WTC11 (cell line): ENCODE data around the gene ZNF670. TPM values are rescaled to one million over a fixed set of nuclear protein-coding genes. Genes with fewer than 3 reads are reported as not detected.

ENCODE experiments used
- ATAC-seq: fragments of 200-7000 bp; cut with Tn5 transposase; 2 replicates; pipeline ENCODE4 v1.10.0; 2021; ENCODE audit warnings: mild to moderate bottlenecking, moderate library complexity
- CTCF ChIA-PET: fragments of 300-600 bp; sonication (Branson Sonifier 250); formaldehyde crosslinking; loops from one replicate; lab custom pipeline; 2021; ENCODE audit warnings: antibody characterized with exemption; lab: Charles Lee
- POLR2A ChIA-PET: fragments of 350-600 bp; sonication (Branson Sonifier 250); formaldehyde crosslinking; loops from one replicate; lab custom pipeline; 2021; ENCODE audit warnings: antibody characterized with exemption; lab: Charles Lee
- DNase-seq: peaks from one replicate; pipeline ENCODE4 v3.0.0; 2021; ENCODE audit warnings: low spot score
- H3K27ac Mint-ChIP-seq: 2 replicates; pipeline ENCODE4 v1.8.0; 2021; ENCODE audit warnings: mixed read lengths
- H3K27me3 Mint-ChIP-seq: 2 replicates; pipeline ENCODE4 v1.8.0; 2021; ENCODE audit warnings: low read depth, mild to moderate bottlenecking, moderate library complexity, mixed read lengths
- H3K36me3 Mint-ChIP-seq: 2 replicates; pipeline ENCODE4 v1.8.0; 2021; ENCODE audit warnings: mixed read lengths
- H3K4me1 Mint-ChIP-seq: 2 replicates; pipeline ENCODE4 v1.8.0; 2022; ENCODE audit warnings: mixed read lengths
- H3K4me3 Mint-ChIP-seq: 2 replicates; pipeline ENCODE4 v1.8.0; 2021; ENCODE audit warnings: mild to moderate bottlenecking, moderate library complexity, mixed read lengths
- H3K9me3 Mint-ChIP-seq: 2 replicates; pipeline ENCODE4 v1.8.0; 2021; ENCODE audit warnings: mixed read lengths
- ATF6 ChIP-seq: sonication (generic); formaldehyde crosslinking; IDR thresholded peaks from 2 replicates; pipeline ENCODE4 v1.8.1; 2023; ENCODE audit warnings: mild to moderate bottlenecking, missing genetic modification reagents
- CBFB ChIP-seq: sonication (generic); formaldehyde crosslinking; IDR thresholded peaks from 2 replicates; pipeline ENCODE4 v1.8.1; 2022; ENCODE audit warnings: mild to moderate bottlenecking, low read depth, missing genetic modification reagents
- ERG ChIP-seq: fragments of 250-450 bp; sonication (Bioruptor Pico); IDR thresholded peaks from 2 replicates; pipeline ENCODE4 v1.8.0; 2021; ENCODE audit warnings: mild to moderate bottlenecking
- ETV6 ChIP-seq: sonication (generic); formaldehyde crosslinking; IDR thresholded peaks from 2 replicates; pipeline ENCODE4 v1.8.1; 2022; ENCODE audit warnings: mild to moderate bottlenecking, missing genetic modification reagents
- FOXP4 ChIP-seq: sonication (generic); formaldehyde crosslinking; IDR thresholded peaks from 2 replicates; pipeline ENCODE4 v1.8.0; 2022; ENCODE audit warnings: mild to moderate bottlenecking, missing genetic modification reagents
- MLX ChIP-seq: sonication (generic); formaldehyde crosslinking; IDR thresholded peaks from 2 replicates; pipeline ENCODE4 v1.8.1; 2023; ENCODE audit warnings: mild to moderate bottlenecking, missing genetic modification reagents, moderate library complexity
- NFE2L1 ChIP-seq: sonication (generic); formaldehyde crosslinking; IDR thresholded peaks from 2 replicates; pipeline ENCODE4 v1.8.1; 2023; ENCODE audit warnings: missing genetic modification reagents
- RORB ChIP-seq: fragments of 250-450 bp; sonication (Bioruptor Pico); IDR thresholded peaks from 2 replicates; pipeline ENCODE4 v1.9.0; 2021; ENCODE audit warnings: mild to moderate bottlenecking
- TEAD4 ChIP-seq: sonication (generic); formaldehyde crosslinking; IDR thresholded peaks from 2 replicates; pipeline ENCODE4 v1.8.0; 2022; ENCODE audit warnings: mild to moderate bottlenecking, missing genetic modification reagents
- ZNF219 ChIP-seq: sonication (generic); formaldehyde crosslinking; IDR thresholded peaks from 2 replicates; pipeline ENCODE4 v1.8.0; 2023; ENCODE audit warnings: missing genetic modification reagents, mild to moderate bottlenecking, borderline replicate concordance
- ZNF263 ChIP-seq: sonication (generic); formaldehyde crosslinking; IDR thresholded peaks from 2 replicates; pipeline ENCODE4 v1.8.1; 2022; ENCODE audit warnings: low read depth, mild to moderate bottlenecking, moderate library complexity, missing genetic modification reagents
- ZNF425 ChIP-seq: fragments of 250-450 bp; sonication (Bioruptor Pico); conservative IDR thresholded peaks from 2 replicates; pipeline ENCODE4 v1.9.0; 2021; ENCODE audit warnings: mild to moderate bottlenecking
- total RNA-seq: library from RNA; stranded (reverse); gene quantifications from 3 replicates; pipeline ENCODE4 v1.2.3, GENCODE V29; 2021
- TF ChIP-seq, protein P1 (sequence below): fragments of 250-450 bp; sonication (Bioruptor Pico); IDR thresholded peaks from 2 replicates; pipeline ENCODE4 v2.1.2; 2022; ENCODE audit warnings: mild to moderate bottlenecking, moderate library complexity
- TF ChIP-seq, protein P2 (sequence below): sonication (generic); formaldehyde crosslinking; IDR thresholded peaks from 2 replicates; pipeline ENCODE4 v1.8.1; 2022; ENCODE audit warnings: low read depth, mild to moderate bottlenecking, moderate library complexity, missing genetic modification reagents, borderline replicate concordance

Gene ZNF670
- total RNA-seq, 1 experiment from 2014 or later, result 11.1 TPM

DNA sequence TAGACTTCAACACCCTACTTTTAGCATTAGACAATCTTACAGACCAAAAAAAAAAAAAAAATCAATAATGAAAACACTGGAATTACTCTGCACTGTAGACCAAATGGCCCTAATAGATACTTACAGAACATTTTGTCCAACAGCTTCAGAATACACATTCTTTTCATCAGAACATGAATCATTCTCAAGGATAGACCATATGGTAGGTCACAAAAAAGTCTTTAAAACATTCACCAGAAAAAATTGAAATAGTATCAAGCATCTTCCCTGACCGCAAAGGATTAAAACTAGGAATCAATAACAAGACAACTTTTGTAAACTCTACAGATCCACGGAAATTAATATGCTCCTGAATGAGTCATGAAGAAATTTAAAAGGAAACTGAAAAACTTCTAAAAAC lies 22.5 kb downstream of the ZNF670 start:
- no peak overlapping the region for H3K4me3 Mint-ChIP-seq

GRCh38 chr1:247054992-247055415 lies 23.6 kb downstream of the ZNF670 start:
- Mint-ChIP-seq H3K9me3 (peaks cover 82% of the 10 kb centered on the region), H3K27ac (no peak overlapping the region), H3K27me3 (no peaks in the 10 kb centered on the region), H3K4me1 (no peaks in the 10 kb centered on the region), H3K36me3 (peaks cover 89% of the 10 kb centered on the region), H3K4me3 (no peak overlapping the region)
- ATAC-seq (no peak), DNase-seq (no peak)
- ChIA-PET POLR2A (no interaction called here), CTCF (no interaction called here)
- TF ChIP-seq ZNF263 (CRISPR knock-in tag) (no peak), RORB (CRISPR knock-in tag) (no peak), CBFB (no peak), ZNF425 (no peak), TEAD4 (CRISPR knock-in tag) (no peak), FOXP4 (CRISPR knock-in tag) (no peak), MLX (no peak), NFE2L1 (no peak), ERG (no peak), ZNF219 (CRISPR knock-in tag) (no peak)
- TF ChIP-seq, protein P1, sequence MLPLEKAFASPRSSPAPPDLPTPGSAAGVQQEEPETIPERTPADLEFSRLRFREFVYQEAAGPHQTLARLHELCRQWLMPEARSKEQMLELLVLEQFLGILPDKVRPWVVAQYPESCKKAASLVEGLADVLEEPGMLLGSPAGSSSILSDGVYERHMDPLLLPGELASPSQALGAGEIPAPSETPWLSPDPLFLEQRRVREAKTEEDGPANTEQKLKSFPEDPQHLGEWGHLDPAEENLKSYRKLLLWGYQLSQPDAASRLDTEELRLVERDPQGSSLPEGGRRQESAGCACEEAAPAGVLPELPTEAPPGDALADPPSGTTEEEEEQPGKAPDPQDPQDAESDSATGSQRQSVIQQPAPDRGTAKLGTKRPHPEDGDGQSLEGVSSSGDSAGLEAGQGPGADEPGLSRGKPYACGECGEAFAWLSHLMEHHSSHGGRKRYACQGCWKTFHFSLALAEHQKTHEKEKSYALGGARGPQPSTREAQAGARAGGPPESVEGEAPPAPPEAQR (CRISPR knock-in tag), result no peak

More for the DNA sequence above, 22.5 kb downstream of the ZNF670 start:
- Mint-ChIP-seq H3K27me3 (no peaks in the 10 kb centered on the region), H3K9me3 (peaks cover 75% of the 10 kb centered on the region), H3K27ac (no peak overlapping the region), H3K4me1 (no peaks in the 10 kb centered on the region), H3K36me3 (peaks cover 81% of the 10 kb centered on the region)
- DNase-seq (no peak), ATAC-seq (no peak)
- TF ChIP-seq ATF6 (CRISPR knock-in tag) (no peak), ERG (no peak), ETV6 (CRISPR knock-in tag) (no peak)
- TF ChIP-seq, protein P2, sequence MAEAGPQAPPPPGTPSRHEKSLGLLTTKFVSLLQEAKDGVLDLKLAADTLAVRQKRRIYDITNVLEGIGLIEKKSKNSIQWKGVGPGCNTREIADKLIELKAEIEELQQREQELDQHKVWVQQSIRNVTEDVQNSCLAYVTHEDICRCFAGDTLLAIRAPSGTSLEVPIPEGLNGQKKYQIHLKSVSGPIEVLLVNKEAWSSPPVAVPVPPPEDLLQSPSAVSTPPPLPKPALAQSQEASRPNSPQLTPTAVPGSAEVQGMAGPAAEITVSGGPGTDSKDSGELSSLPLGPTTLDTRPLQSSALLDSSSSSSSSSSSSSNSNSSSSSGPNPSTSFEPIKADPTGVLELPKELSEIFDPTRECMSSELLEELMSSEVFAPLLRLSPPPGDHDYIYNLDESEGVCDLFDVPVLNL (CRISPR knock-in tag), result no peak
- TF ChIP-seq, protein P1 (CRISPR knock-in tag), result no peak
- ChIA-PET POLR2A (no interaction called here), CTCF (interaction anchor here (0.6 kb wide), 1 partner anchor 1751 kb away, joined by 4 read pairs; no protein-coding TSS in a partner anchor)
